Stimulated activated CD8-positive, alpha-beta memory T cell treated with anti-CD3 and anti-CD28 coated beads, Interleukin-15, amount 100 ng/mL, for 4 hours (primary cell): ENCODE results near the gene MAOB.

ENCODE experiments used
- DNase-seq, 2 donors: peaks; one replicate each; pipeline ENCODE4 v3.0.0-alpha.2; 2020; ENCODE audit warnings: low read depth in 2 of 2

MAOB gene

GRCh38 chrX:43860646-43861370 lies 21.4 kb downstream of the MAOB start:
- DNase-seq = no peak

GRCh38 chrX:43853225-43853828 lies 28.9 kb downstream of the MAOB start:
- no peak for DNase-seq

GRCh38 chrX:43850629-43851028 lies 31.6 kb downstream of the MAOB start:
- DNase-seq = no peak

- no peak for DNase-seq
These were observed 33.1 kb downstream of the MAOB start for GRCh38 chrX:43849173-43849572.

- DNase-seq = no peak
These were observed 34.9 kb downstream of the MAOB start for GRCh38 chrX:43847352-43847751.

GRCh38 chrX:43846558-43846957 lies 35.7 kb downstream of the MAOB start:
- no peak for DNase-seq

- no peak for DNase-seq
These were observed 36.5 kb downstream of the MAOB start for GRCh38 chrX:43845776-43846175.

- no peak for DNase-seq
These were observed 42.0 kb downstream of the MAOB start for GRCh38 chrX:43840265-43840664.

GRCh38 chrX:43836435-43837184 lies 45.6 kb downstream of the MAOB start:
- no peak for DNase-seq

- DNase-seq = no peak
These were observed 46.7 kb downstream of the MAOB start for GRCh38 chrX:43835559-43835958.

GRCh38 chrX:43827791-43828190 lies 54.5 kb downstream of the MAOB start:
- no peak for DNase-seq

GRCh38 chrX:43822014-43822413 lies 60.2 kb downstream of the MAOB start:
- DNase-seq = no peak

- DNase-seq = no peak
These were observed 64.8 kb downstream of the MAOB start for GRCh38 chrX:43817444-43817843.

GRCh38 chrX:43815209-43815608 lies 67.0 kb downstream of the MAOB start:
- DNase-seq = no peak

- no peak for DNase-seq
These were observed 68.4 kb downstream of the MAOB start for GRCh38 chrX:43813898-43814297.

GRCh38 chrX:43813319-43813718 lies 68.9 kb downstream of the MAOB start:
- DNase-seq = no peak

- DNase-seq = no peak
These were observed 72.8 kb downstream of the MAOB start for GRCh38 chrX:43809463-43809862.

GRCh38 chrX:43808231-43808630 lies 74.0 kb downstream of the MAOB start:
- no peak for DNase-seq

- no peak for DNase-seq
These were observed 76.7 kb downstream of the MAOB start for GRCh38 chrX:43805579-43805978.

- no peak for DNase-seq
These were observed 78.2 kb downstream of the MAOB start for GRCh38 chrX:43804021-43804420.

- no peak for DNase-seq
These were observed 96.2 kb downstream of the MAOB start for GRCh38 chrX:43785930-43786591.

- DNase-seq = no peak
These were observed 124.2 kb downstream of the MAOB start for GRCh38 chrX:43758044-43758443.
